BJ (cell line): ENCODE measurements around the gene UBE2I. TPM values are rescaled to one million over a fixed set of nuclear protein-coding genes. Genes with fewer than 3 reads are reported as not detected.

Source experiments
- CTCF ChIA-PET: fragments of 350-600 bp; formaldehyde crosslinking; extraction: SDS; loops from one replicate; lab custom pipeline; 2021; ENCODE audit warnings: antibody characterized with exemption, inconsistent platforms; lab: Yijun Ruan, JAX
- POLR2A ChIA-PET: fragments of 300-600 bp; sonication (Branson Sonifier 250); formaldehyde crosslinking; extraction: SDS; loops from one replicate; lab custom pipeline; 2021; ENCODE audit warnings: antibody characterized with exemption; lab: Charles Lee
- DNase-seq: peaks from one replicate; pipeline ENCODE4 v3.0.0-alpha.2; 2011; ENCODE audit warnings: low read depth
- H3K27me3 ChIP-seq: 2 replicates; pipeline ENCODE4 v1.6.0; 2011; ENCODE audit warnings: low read length; ENCODE audit not compliant: control insufficient read depth, insufficient read depth
- H3K36me3 ChIP-seq: 2 replicates; pipeline ENCODE4 v1.5.1; 2011; ENCODE audit warnings: low read length; ENCODE audit not compliant: control insufficient read depth, insufficient read depth
- H3K4me3 ChIP-seq: 2 replicates; pipeline ENCODE4 v1.5.1; 2011; ENCODE audit warnings: low read depth, mild to moderate bottlenecking, control low read depth, low read length
- polyA plus RNA-seq: library from polyadenylated mRNA; depleted of rRNA; stranded (reverse); fragments of >200 nt; gene quantifications from 2 replicates; pipeline ENCODE4 v1.2.3, GENCODE V29; 2011
- TF ChIP-seq, protein P1 (sequence below): IDR thresholded peaks from 2 replicates; pipeline ENCODE4 v1.5.1; 2011; ENCODE audit warnings: low read depth, mild to moderate bottlenecking, control low read depth, inconsistent platforms, low read length, moderate library complexity; ENCODE audit not compliant: insufficient read depth

UBE2I gene
- polyA plus RNA-seq, 1 experiment: 81.2 TPM

GRCh38 chr16:1277617-1278282, 31.7 kb upstream of the UBE2I start:
- ChIA-PET CTCF (interaction anchor here (0.5 to 1.6 kb wide), 2 partner anchors 15 to 141 kb away, joined by 3 read pairs; no protein-coding TSS in a partner anchor), POLR2A (no interaction called here)
- H3K36me3 ChIP-seq: no peaks in the 10 kb centered on the region
- no peaks in the 10 kb centered on the region; the same call in 1 of the 2 replicates for H3K27me3 ChIP-seq
- H3K4me3 ChIP-seq: no peak overlapping the region
- no peak for DNase-seq
- TF ChIP-seq, protein P1, sequence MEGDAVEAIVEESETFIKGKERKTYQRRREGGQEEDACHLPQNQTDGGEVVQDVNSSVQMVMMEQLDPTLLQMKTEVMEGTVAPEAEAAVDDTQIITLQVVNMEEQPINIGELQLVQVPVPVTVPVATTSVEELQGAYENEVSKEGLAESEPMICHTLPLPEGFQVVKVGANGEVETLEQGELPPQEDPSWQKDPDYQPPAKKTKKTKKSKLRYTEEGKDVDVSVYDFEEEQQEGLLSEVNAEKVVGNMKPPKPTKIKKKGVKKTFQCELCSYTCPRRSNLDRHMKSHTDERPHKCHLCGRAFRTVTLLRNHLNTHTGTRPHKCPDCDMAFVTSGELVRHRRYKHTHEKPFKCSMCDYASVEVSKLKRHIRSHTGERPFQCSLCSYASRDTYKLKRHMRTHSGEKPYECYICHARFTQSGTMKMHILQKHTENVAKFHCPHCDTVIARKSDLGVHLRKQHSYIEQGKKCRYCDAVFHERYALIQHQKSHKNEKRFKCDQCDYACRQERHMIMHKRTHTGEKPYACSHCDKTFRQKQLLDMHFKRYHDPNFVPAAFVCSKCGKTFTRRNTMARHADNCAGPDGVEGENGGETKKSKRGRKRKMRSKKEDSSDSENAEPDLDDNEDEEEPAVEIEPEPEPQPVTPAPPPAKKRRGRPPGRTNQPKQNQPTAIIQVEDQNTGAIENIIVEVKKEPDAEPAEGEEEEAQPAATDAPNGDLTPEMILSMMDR: no peak

DNA sequence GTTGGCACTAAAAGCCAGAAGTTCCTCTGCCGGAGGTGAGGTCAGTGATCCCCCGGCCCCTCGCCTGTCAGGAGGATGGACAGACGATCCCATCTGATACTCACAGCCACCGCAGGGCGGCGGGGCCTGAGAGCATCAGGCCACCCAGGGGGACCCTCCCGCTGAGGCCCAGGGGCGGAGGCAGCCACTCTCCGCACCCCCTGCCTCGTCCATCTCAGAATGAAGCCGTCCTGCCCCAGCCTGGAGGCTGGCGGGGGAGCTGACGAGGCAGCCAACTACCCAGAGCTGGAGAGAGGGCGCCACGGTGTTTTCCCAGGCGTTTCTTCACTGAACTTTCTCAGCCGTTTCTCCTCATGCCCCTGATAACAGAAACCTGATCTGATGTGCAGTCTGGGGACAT, 31.0 kb upstream of the UBE2I start:
- H3K4me3 ChIP-seq: no peak overlapping the region
- no peaks in the 10 kb centered on the region; the same call in none of the 2 replicates for H3K27me3 ChIP-seq
- no peak for DNase-seq
- ChIA-PET CTCF (interaction anchor here (1.6 kb wide), 1 partner anchor 16 kb away, joined by 3 read pairs; no protein-coding TSS in a partner anchor), POLR2A (no interaction called here)
- H3K36me3 ChIP-seq: no peaks in the 10 kb centered on the region
- TF ChIP-seq, protein P1: no peak

DNA sequence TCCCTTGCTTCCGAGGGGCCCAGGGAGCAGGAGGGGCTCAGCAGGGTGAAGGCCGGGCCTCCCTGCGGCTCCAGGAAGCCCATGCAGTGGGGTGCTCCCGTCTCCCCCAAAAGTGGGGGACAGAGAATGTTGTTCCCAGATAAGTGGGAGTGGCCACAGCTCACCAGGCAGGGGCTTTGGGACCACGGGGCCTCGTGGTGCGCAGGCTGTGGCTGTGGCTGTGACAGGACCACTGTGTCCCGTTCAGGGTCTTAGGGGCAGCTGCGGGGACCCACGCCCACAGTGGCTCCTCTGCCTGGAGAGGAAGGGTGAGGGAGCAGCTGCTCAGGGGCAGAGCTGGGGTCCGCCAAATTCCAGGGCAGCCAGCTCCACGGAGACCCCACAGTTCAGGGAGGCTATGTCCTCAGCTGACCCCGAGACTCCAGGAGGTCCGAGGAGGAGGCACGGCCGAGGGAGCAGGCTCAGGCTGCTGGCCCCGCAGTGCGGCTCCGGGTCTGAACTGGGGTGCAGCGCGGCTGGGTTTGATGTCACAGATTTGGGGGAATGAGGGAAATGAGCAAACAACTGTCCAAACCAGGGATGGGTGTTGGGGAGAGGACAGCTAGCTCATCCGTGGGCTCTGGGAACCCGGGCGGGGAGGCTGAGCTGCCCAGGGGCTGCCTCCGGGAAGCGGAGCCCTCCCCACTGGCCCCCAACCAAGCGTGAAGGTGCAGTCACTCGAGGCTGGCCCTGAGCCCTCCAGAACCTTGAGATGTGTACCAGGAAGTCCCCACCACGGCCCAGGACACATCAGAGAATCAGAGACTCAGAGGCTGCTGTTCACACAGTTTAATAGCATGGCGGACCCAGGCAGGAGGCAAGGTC, 30.1 kb upstream of the UBE2I start:
- Histone ChIP-seq H3K27me3 (peaks cover 3% of the 10 kb centered on the region), H3K36me3 (no peaks in the 10 kb centered on the region), H3K4me3 (no peak overlapping the region)
- ChIA-PET CTCF (interaction anchor here (1.6 kb wide), 1 partner anchor 16 kb away, joined by 3 read pairs; no protein-coding TSS in a partner anchor), POLR2A (no interaction called here)
- no peak for DNase-seq
- TF ChIP-seq, protein P1: no peak

GRCh38 chr16:1279945-1280589, 29.4 kb upstream of the UBE2I start:
- Histone ChIP-seq H3K36me3 (no peaks in the 10 kb centered on the region), H3K27me3 (peaks cover 3% of the 10 kb centered on the region), H3K4me3 (no peak overlapping the region)
- DNase-seq: no peak
- CTCF ChIA-PET: interaction anchor here (1.0 kb wide), 1 partner anchor 20 kb away, joined by 3 read pairs; no protein-coding TSS in a partner anchor
- POLR2A ChIA-PET: no interaction called here
- TF ChIP-seq, protein P1: no peak
